ENCODE results near the gene NOCT. TPM values are rescaled to one million over a fixed set of nuclear protein-coding genes. Genes with fewer than 3 reads are reported as not detected.

NOCT gene
- total RNA-seq, 3 donors from 2014 or later: 4.0 to 9.5 (median 6.4) TPM

GRCh38 chr4:138977524-138977923, 38.1 kb upstream of the NOCT start:
- no peak for DNase-seq (ENCODE audit: low spot score in 2 of 2)
- no peaks in the 10 kb centered on the region for H3K36me3 ChIP-seq
- H3K4me1 ChIP-seq: no peaks in the 10 kb centered on the region
- no peak overlapping the region for H3K4me3 ChIP-seq
- no peak overlapping the region for H3K27ac ChIP-seq
- intact Hi-C loops (cut with DNase I; ENCODE audit: low total_unique reads): no loop called here
- TF ChIP-seq POLR2A (IDR thresholded peaks at IDR 0.05): no peak
- TF ChIP-seq CTCF (IDR thresholded peaks at IDR 0.05): no peak
- no peak for TF ChIP-seq POLR2AphosphoS5 (IDR thresholded peaks at IDR 0.05)
- H3K27me3 ChIP-seq: no peaks in the 10 kb centered on the region
- no peaks in the 10 kb centered on the region for H3K9me3 ChIP-seq

GRCh38 chr4:138978028-138978585, 37.5 kb upstream of the NOCT start:
- no peaks in the 10 kb centered on the region for H3K9me3 ChIP-seq
- TF ChIP-seq POLR2A (IDR thresholded peaks at IDR 0.05): no peak
- TF ChIP-seq POLR2AphosphoS5 (IDR thresholded peaks at IDR 0.05): no peak
- TF ChIP-seq CTCF (IDR thresholded peaks at IDR 0.05): no peak
- no peak overlapping the region for H3K4me3 ChIP-seq
- no peaks in the 10 kb centered on the region for H3K4me1 ChIP-seq
- H3K36me3 ChIP-seq: no peaks in the 10 kb centered on the region
- intact Hi-C loops (cut with DNase I; ENCODE audit: low total_unique reads): no loop called here
- no peaks in the 10 kb centered on the region for H3K27me3 ChIP-seq
- H3K27ac ChIP-seq: no peak overlapping the region
- DNase-seq (ENCODE audit: low spot score in 2 of 2): no peak

GRCh38 chr4:138978600-138978999, 37.0 kb upstream of the NOCT start:
- TF ChIP-seq POLR2A (IDR thresholded peaks at IDR 0.05) (no peak), CTCF (IDR thresholded peaks at IDR 0.05) (no peak), POLR2AphosphoS5 (IDR thresholded peaks at IDR 0.05) (no peak)
- H3K4me1 ChIP-seq: no peaks in the 10 kb centered on the region
- no peaks in the 10 kb centered on the region for H3K9me3 ChIP-seq
- DNase-seq (ENCODE audit: low spot score in 2 of 2): no peak
- no peak overlapping the region for H3K27ac ChIP-seq
- intact Hi-C loops (cut with DNase I; ENCODE audit: low total_unique reads): no loop called here
- H3K27me3 ChIP-seq: no peaks in the 10 kb centered on the region
- H3K36me3 ChIP-seq: no peaks in the 10 kb centered on the region
- no peak overlapping the region for H3K4me3 ChIP-seq

GRCh38 chr4:138979742-138980141, 35.8 kb upstream of the NOCT start:
- intact Hi-C loops (cut with DNase I; ENCODE audit: low total_unique reads): no loop called here
- H3K4me1 ChIP-seq: no peaks in the 10 kb centered on the region
- no peaks in the 10 kb centered on the region for H3K9me3 ChIP-seq
- DNase-seq (ENCODE audit: low spot score in 2 of 2): no peak
- no peaks in the 10 kb centered on the region for H3K36me3 ChIP-seq
- H3K27ac ChIP-seq: no peak overlapping the region
- TF ChIP-seq POLR2A (IDR thresholded peaks at IDR 0.05) (no peak), POLR2AphosphoS5 (IDR thresholded peaks at IDR 0.05) (no peak), CTCF (IDR thresholded peaks at IDR 0.05) (no peak)
- H3K4me3 ChIP-seq: no peak overlapping the region
- no peaks in the 10 kb centered on the region for H3K27me3 ChIP-seq

GRCh38 chr4:138981930-138982390, 33.6 kb upstream of the NOCT start:
- H3K4me1 ChIP-seq: no peaks in the 10 kb centered on the region
- no peaks in the 10 kb centered on the region for H3K36me3 ChIP-seq
- no peaks in the 10 kb centered on the region for H3K9me3 ChIP-seq
- intact Hi-C loops (cut with DNase I; ENCODE audit: low total_unique reads): no loop called here
- no peak overlapping the region for H3K4me3 ChIP-seq
- H3K27me3 ChIP-seq: no peaks in the 10 kb centered on the region
- TF ChIP-seq POLR2AphosphoS5 (IDR thresholded peaks at IDR 0.05): peak in 1 of 3 donors; percentile 82
- peak in 1 of 3 donors; percentile 29 for TF ChIP-seq CTCF (IDR thresholded peaks at IDR 0.05)
- no peak for TF ChIP-seq POLR2A (IDR thresholded peaks at IDR 0.05)
- peak overlapping the region; percentile 71 to 87 for H3K27ac ChIP-seq
- DNase-seq (ENCODE audit: low spot score in 2 of 2): no peak
